Brain microvascular endothelial cell (primary cell): ENCODE measurements around the gene DUSP8.

Source experiments
- DNase-seq: peaks from one replicate; pipeline ENCODE4 v3.0.0-alpha.2; 2020
- H3K27ac ChIP-seq: fragments of 250-450 bp; sonication (Bioruptor Pico); 2 replicates; pipeline ENCODE4 v1.5.1; 2020; ENCODE audit warnings: mild to moderate bottlenecking, moderate library complexity
- H3K27me3 ChIP-seq: fragments of 250-450 bp; sonication (Bioruptor Pico); replicated peaks from 2 replicates; pipeline ENCODE4 v1.5.1; 2020; ENCODE audit warnings: mild to moderate bottlenecking
- H3K36me3 ChIP-seq: fragments of 250-450 bp; sonication (Bioruptor Pico); replicated peaks from 2 replicates; pipeline ENCODE4 v1.5.1; 2020; ENCODE audit warnings: mild to moderate bottlenecking
- H3K4me3 ChIP-seq: 2 replicates; pipeline ENCODE4 v1.5.1; 2011; ENCODE audit warnings: low read depth, mild to moderate bottlenecking, control low read depth, low read length, moderate library complexity
- in situ Hi-C: cut with HindIII; loops from 2 replicates; pipeline ENCODE4 v1.10.0; 2017; ENCODE audit warnings: low sequenced_read_pairs, low pct_ligation_motif_present
- TF ChIP-seq, protein P1 (sequence below): IDR thresholded peaks from 2 replicates; pipeline ENCODE4 v1.5.1; 2011; ENCODE audit warnings: low read depth, mild to moderate bottlenecking, moderate library complexity, low read length, control low read depth, inconsistent platforms; ENCODE audit errors: missing control alignments

Gene DUSP8

DNA sequence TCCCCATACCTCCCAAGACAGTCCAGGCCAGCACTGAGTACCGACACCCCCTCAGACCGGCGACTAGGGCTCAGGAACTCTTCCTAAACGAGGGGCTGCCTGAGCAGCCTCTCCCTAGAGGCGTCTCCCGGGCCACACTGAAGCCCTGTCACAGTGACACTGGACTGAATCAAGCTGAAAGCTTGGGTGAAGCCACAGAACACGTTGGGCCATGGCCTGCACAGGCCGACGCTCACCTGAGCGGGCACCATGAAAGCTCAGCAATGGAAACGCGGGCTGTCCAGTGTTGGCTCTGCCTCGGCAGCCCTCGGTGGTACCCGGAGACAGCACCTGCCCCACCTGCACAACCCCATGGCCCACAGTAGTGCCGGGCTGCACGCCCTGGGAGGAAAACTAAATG is 42.8 kb downstream of the DUSP8 start:
- Histone ChIP-seq H3K4me3 (no peak overlapping the region), H3K27me3 (no peaks in the 10 kb centered on the region), H3K36me3 (no peaks in the 10 kb centered on the region), H3K27ac (no peak overlapping the region)
- TF ChIP-seq, protein P1, sequence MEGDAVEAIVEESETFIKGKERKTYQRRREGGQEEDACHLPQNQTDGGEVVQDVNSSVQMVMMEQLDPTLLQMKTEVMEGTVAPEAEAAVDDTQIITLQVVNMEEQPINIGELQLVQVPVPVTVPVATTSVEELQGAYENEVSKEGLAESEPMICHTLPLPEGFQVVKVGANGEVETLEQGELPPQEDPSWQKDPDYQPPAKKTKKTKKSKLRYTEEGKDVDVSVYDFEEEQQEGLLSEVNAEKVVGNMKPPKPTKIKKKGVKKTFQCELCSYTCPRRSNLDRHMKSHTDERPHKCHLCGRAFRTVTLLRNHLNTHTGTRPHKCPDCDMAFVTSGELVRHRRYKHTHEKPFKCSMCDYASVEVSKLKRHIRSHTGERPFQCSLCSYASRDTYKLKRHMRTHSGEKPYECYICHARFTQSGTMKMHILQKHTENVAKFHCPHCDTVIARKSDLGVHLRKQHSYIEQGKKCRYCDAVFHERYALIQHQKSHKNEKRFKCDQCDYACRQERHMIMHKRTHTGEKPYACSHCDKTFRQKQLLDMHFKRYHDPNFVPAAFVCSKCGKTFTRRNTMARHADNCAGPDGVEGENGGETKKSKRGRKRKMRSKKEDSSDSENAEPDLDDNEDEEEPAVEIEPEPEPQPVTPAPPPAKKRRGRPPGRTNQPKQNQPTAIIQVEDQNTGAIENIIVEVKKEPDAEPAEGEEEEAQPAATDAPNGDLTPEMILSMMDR, result no peak
- no peak for DNase-seq
- in situ Hi-C loops, result no loop called here

DNA sequence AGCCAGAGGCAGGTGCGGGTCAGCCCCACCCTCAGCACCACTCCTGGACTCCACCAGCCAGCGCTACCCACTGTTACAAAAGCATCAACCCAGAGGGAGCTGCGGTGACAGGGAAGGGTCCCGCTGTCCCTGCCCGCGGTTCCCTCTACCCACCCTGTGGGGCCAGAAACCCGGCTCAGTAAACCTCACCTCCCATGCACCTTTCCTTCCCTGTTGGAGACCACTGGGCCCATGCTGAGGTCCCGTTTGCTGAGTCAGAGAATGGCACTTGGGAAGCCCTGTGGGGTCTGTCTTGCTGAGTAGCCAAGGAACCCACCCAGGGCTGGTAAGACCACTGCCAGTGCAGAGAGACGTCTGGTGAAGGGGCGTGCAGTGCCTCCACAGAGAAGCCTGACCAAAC is 43.4 kb downstream of the DUSP8 start:
- TF ChIP-seq, protein P1, result no peak
- no peak overlapping the region for H3K27ac ChIP-seq
- no peaks in the 10 kb centered on the region for H3K27me3 ChIP-seq
- no peaks in the 10 kb centered on the region for H3K36me3 ChIP-seq
- no peak for DNase-seq
- in situ Hi-C loops, result no loop called here
- H3K4me3 ChIP-seq, result no peak overlapping the region

DNA sequence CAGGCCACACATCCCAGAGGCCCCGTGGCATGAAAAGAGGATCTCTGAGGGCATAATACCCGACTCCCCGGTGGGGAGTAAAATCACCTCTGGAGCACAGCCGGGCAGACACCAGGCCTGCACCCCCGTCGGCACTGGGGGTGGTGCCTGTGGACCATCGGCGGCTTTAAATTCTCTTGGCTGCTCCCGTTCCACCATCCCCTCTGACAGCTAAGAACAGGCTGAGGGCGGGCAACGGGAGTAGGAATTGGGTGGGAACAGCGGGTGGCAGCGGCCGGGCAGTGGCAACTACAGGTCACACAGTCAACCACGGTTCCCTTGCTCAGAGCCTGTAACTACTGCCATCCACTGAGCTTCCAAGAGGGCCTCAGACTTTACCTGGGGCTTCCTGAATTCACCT is 45.3 kb downstream of the DUSP8 start:
- H3K27ac ChIP-seq, result no peak overlapping the region
- in situ Hi-C loops, result no loop called here
- H3K27me3 ChIP-seq, result no peaks in the 10 kb centered on the region
- H3K4me3 ChIP-seq, result no peak overlapping the region
- no peaks in the 10 kb centered on the region for H3K36me3 ChIP-seq
- TF ChIP-seq, protein P1, result no peak
- DNase-seq, result no peak

DNA sequence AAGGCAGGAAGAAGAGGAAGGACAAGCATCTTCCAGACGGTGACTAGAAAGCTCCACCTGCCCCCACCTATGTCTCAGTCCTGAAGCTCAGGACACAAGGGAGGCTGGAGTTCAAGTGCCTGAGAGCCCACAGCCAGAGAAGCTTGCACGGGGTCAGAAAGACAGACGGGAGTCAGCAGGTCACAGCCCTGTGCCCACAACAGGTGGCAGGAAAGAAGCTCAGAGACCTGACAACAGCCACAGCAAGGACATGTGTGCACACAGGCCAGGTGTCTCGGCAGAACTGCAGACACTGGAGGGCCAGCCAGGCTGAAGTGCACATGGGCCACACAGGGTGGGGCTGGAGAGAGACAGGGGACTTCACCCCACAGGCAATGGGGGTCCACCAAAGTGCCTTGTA is 48.3 kb downstream of the DUSP8 start:
- Histone ChIP-seq H3K27me3 (no peaks in the 10 kb centered on the region), H3K27ac (no peak overlapping the region), H3K36me3 (no peaks in the 10 kb centered on the region), H3K4me3 (no peak overlapping the region)
- in situ Hi-C loops, result no loop called here
- TF ChIP-seq, protein P1, result no peak
- no peak for DNase-seq

DNA sequence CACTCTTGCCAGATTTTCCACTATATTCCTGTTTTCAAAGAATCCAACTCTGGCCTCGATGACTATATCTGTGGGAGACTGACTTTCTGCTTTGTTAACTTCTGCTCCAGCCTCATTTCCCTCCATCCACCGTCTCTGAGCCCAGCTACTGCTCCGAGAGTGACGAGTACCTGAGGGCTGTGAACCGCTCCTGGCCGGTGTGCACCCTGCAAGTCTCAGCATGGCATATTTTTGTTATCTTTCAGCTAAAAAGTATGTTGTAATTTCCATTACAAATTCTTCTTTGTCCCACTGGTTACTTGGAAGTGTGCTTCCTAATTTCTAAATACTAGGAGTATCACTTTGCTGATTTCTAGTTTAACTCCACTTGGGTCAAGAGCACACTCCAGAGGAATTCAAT is 49.0 kb downstream of the DUSP8 start:
- DNase-seq, result no peak
- TF ChIP-seq, protein P1, result no peak
- in situ Hi-C loops, result no loop called here
- H3K27ac ChIP-seq, result no peak overlapping the region
- H3K27me3 ChIP-seq, result no peaks in the 10 kb centered on the region
- no peak overlapping the region for H3K4me3 ChIP-seq
- no peaks in the 10 kb centered on the region for H3K36me3 ChIP-seq

DNA sequence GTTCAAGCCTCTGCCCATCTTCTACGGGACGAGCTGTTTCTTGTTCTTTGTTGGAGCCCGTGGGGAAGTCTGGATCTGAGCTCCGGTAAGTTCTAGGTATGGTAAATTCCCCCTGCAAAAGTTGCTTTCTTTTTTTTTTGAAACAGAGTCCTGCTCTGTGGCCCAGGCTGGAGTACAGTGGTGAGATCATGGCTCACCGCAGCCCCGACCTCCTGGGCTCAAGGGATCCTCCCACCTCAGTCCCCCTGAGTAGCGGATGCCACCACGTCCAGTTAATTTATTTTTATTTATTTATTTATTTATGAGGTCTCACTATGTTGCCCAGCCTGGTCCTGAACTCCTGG is 50.0 kb downstream of the DUSP8 start:
- no peak overlapping the region for H3K27ac ChIP-seq
- in situ Hi-C loops, result no loop called here

More for the DNA sequence above, 50.0 kb downstream of the DUSP8 start:
- TF ChIP-seq, protein P1, result no peak
- no peaks in the 10 kb centered on the region for H3K27me3 ChIP-seq
- no peaks in the 10 kb centered on the region for H3K36me3 ChIP-seq
- no peak overlapping the region for H3K4me3 ChIP-seq
- no peak for DNase-seq
